ENCODE data around the gene GPR156. TPM values are rescaled to one million over a fixed set of nuclear protein-coding genes. Genes with fewer than 3 reads are reported as not detected.

GPR156 gene
- total and polyA plus RNA-seq, 5 donors from 2014 or later = 0.42 TPM; not detected in 4

GRCh38 chr3:120174811-120175539 is 110.0 kb downstream of the GPR156 start:
- Mint-ChIP-seq H3K9me3 (peaks cover 0 to 4% (median 0%) of the 10 kb centered on the region in 7 donors), H3K36me3 (no peaks in the 10 kb centered on the region), H3K27me3 (peaks cover 24% of the 10 kb centered on the region), H3K4me3 (no peak overlapping the region), H3K27ac (no peak overlapping the region), H3K4me1 (no peaks in the 10 kb centered on the region)
- Histone ChIP-seq H3K36me3 (ENCODE audit: control insufficient read depth, insufficient read depth, low read length) (no peaks in the 10 kb centered on the region), H3K27me3 (ENCODE audit: control insufficient read depth, insufficient read depth, low read length) (no peaks in the 10 kb centered on the region), H3K27ac (ENCODE audit: insufficient read depth, low read length, poor library complexity, severe bottlenecking) (no peak overlapping the region), H3K4me3 (ENCODE audit: low read depth, low read length) (no peak overlapping the region), H3K4me1 (ENCODE audit: control insufficient read depth, insufficient read depth, low read length, poor library complexity, severe bottlenecking) (no peaks in the 10 kb centered on the region), H3K9me3 (ENCODE audit: control insufficient read depth in 2 of 2, low read length in 2 of 2) (no peaks in the 10 kb centered on the region)
- DNase-seq (no peak), ATAC-seq (ENCODE audit: low read depth in 2 of 2) (no peak)

- no peak overlapping the region for H3K4me3 Mint-ChIP-seq
- H3K9me3 ChIP-seq (ENCODE audit: control insufficient read depth in 2 of 2, low read length in 2 of 2) = no peaks in the 10 kb centered on the region
- H3K36me3 Mint-ChIP-seq = no peaks in the 10 kb centered on the region
- H3K27ac Mint-ChIP-seq = no peak overlapping the region
- no peaks in the 10 kb centered on the region for H3K4me1 Mint-ChIP-seq
- H3K27ac ChIP-seq (ENCODE audit: insufficient read depth, low read length, poor library complexity, severe bottlenecking) = no peak overlapping the region
- no peak for DNase-seq
- H3K36me3 ChIP-seq (ENCODE audit: control insufficient read depth, insufficient read depth, low read length) = no peaks in the 10 kb centered on the region
- H3K27me3 Mint-ChIP-seq = peaks cover 14% of the 10 kb centered on the region
- no peak for ATAC-seq (ENCODE audit: low read depth in 2 of 2)
- no peaks in the 10 kb centered on the region for H3K4me1 ChIP-seq (ENCODE audit: control insufficient read depth, insufficient read depth, low read length, poor library complexity, severe bottlenecking)
- H3K4me3 ChIP-seq (ENCODE audit: low read depth, low read length) = no peak overlapping the region
- peaks cover 0 to 4% (median 0%) of the 10 kb centered on the region in 7 donors for H3K9me3 Mint-ChIP-seq
- no peaks in the 10 kb centered on the region for H3K27me3 ChIP-seq (ENCODE audit: control insufficient read depth, insufficient read depth, low read length)
These were observed 111.9 kb downstream of the GPR156 start for GRCh38 chr3:120173056-120173675.

GRCh38 chr3:120172070-120172469 is 113.0 kb downstream of the GPR156 start:
- Histone ChIP-seq H3K27ac (ENCODE audit: insufficient read depth, low read length, poor library complexity, severe bottlenecking) (no peak overlapping the region), H3K27me3 (ENCODE audit: control insufficient read depth, insufficient read depth, low read length) (no peaks in the 10 kb centered on the region), H3K4me1 (ENCODE audit: control insufficient read depth, insufficient read depth, low read length, poor library complexity, severe bottlenecking) (no peaks in the 10 kb centered on the region), H3K36me3 (ENCODE audit: control insufficient read depth, insufficient read depth, low read length) (no peaks in the 10 kb centered on the region), H3K9me3 (ENCODE audit: control insufficient read depth in 2 of 2, low read length in 2 of 2) (no peaks in the 10 kb centered on the region), H3K4me3 (ENCODE audit: low read depth, low read length) (no peak overlapping the region)
- H3K9me3 Mint-ChIP-seq = peaks cover 0 to 2% (median 0%) of the 10 kb centered on the region in 7 donors
- no peak overlapping the region for H3K4me3 Mint-ChIP-seq
- no peak for DNase-seq
- no peaks in the 10 kb centered on the region for H3K4me1 Mint-ChIP-seq
- no peak overlapping the region for H3K27ac Mint-ChIP-seq
- H3K27me3 Mint-ChIP-seq = peaks cover 9% of the 10 kb centered on the region
- no peaks in the 10 kb centered on the region for H3K36me3 Mint-ChIP-seq
- no peak for ATAC-seq (ENCODE audit: low read depth in 2 of 2)

- no peak overlapping the region for H3K4me3 ChIP-seq (ENCODE audit: low read depth, low read length)
- Mint-ChIP-seq H3K9me3 (peaks cover 0 to 2% (median 0%) of the 10 kb centered on the region in 7 donors), H3K27ac (no peak overlapping the region), H3K27me3 (peaks cover 9% of the 10 kb centered on the region), H3K4me1 (no peaks in the 10 kb centered on the region), H3K36me3 (no peaks in the 10 kb centered on the region), H3K4me3 (no peak overlapping the region)
- no peaks in the 10 kb centered on the region for H3K9me3 ChIP-seq (ENCODE audit: control insufficient read depth in 2 of 2, low read length in 2 of 2)
- no peak for ATAC-seq (ENCODE audit: low read depth in 2 of 2)
- H3K4me1 ChIP-seq (ENCODE audit: control insufficient read depth, insufficient read depth, low read length, poor library complexity, severe bottlenecking) = no peaks in the 10 kb centered on the region
- no peak for DNase-seq
- no peaks in the 10 kb centered on the region for H3K27me3 ChIP-seq (ENCODE audit: control insufficient read depth, insufficient read depth, low read length)
- H3K36me3 ChIP-seq (ENCODE audit: control insufficient read depth, insufficient read depth, low read length) = no peaks in the 10 kb centered on the region
- H3K27ac ChIP-seq (ENCODE audit: insufficient read depth, low read length, poor library complexity, severe bottlenecking) = no peak overlapping the region
These were observed 113.7 kb downstream of the GPR156 start for GRCh38 chr3:120171134-120171873.

- DNase-seq (no peak), ATAC-seq (ENCODE audit: low read depth in 2 of 2) (no peak)
- H3K27ac ChIP-seq (ENCODE audit: insufficient read depth, low read length, poor library complexity, severe bottlenecking) = no peak overlapping the region
- no peaks in the 10 kb centered on the region for H3K9me3 ChIP-seq (ENCODE audit: control insufficient read depth in 2 of 2, low read length in 2 of 2)
- peaks cover 9% of the 10 kb centered on the region for H3K27me3 Mint-ChIP-seq
- no peak overlapping the region for H3K27ac Mint-ChIP-seq
- H3K36me3 Mint-ChIP-seq = no peaks in the 10 kb centered on the region
- H3K4me3 ChIP-seq (ENCODE audit: low read depth, low read length) = no peak overlapping the region
- H3K27me3 ChIP-seq (ENCODE audit: control insufficient read depth, insufficient read depth, low read length) = no peaks in the 10 kb centered on the region
- no peaks in the 10 kb centered on the region for H3K4me1 ChIP-seq (ENCODE audit: control insufficient read depth, insufficient read depth, low read length, poor library complexity, severe bottlenecking)
- no peaks in the 10 kb centered on the region for H3K36me3 ChIP-seq (ENCODE audit: control insufficient read depth, insufficient read depth, low read length)
- H3K9me3 Mint-ChIP-seq = peaks cover 0 to 2% (median 0%) of the 10 kb centered on the region in 7 donors
- no peaks in the 10 kb centered on the region for H3K4me1 Mint-ChIP-seq
- no peak overlapping the region for H3K4me3 Mint-ChIP-seq
These were observed 114.8 kb downstream of the GPR156 start for GRCh38 chr3:120170223-120170622.

GRCh38 chr3:120169407-120169806 is 115.6 kb downstream of the GPR156 start:
- no peak overlapping the region for H3K27ac Mint-ChIP-seq
- Histone ChIP-seq H3K4me1 (ENCODE audit: control insufficient read depth, insufficient read depth, low read length, poor library complexity, severe bottlenecking) (no peaks in the 10 kb centered on the region), H3K36me3 (ENCODE audit: control insufficient read depth, insufficient read depth, low read length) (no peaks in the 10 kb centered on the region), H3K9me3 (ENCODE audit: control insufficient read depth in 2 of 2, low read length in 2 of 2) (no peaks in the 10 kb centered on the region), H3K27ac (ENCODE audit: insufficient read depth, low read length, poor library complexity, severe bottlenecking) (no peak overlapping the region), H3K27me3 (ENCODE audit: control insufficient read depth, insufficient read depth, low read length) (no peaks in the 10 kb centered on the region), H3K4me3 (ENCODE audit: low read depth, low read length) (no peak overlapping the region)
- peaks cover 0 to 2% (median 0%) of the 10 kb centered on the region in 7 donors for H3K9me3 Mint-ChIP-seq
- H3K27me3 Mint-ChIP-seq = peaks cover 9% of the 10 kb centered on the region
- DNase-seq (no peak), ATAC-seq (ENCODE audit: low read depth in 2 of 2) (no peak)
- no peaks in the 10 kb centered on the region for H3K4me1 Mint-ChIP-seq
- H3K4me3 Mint-ChIP-seq = no peak overlapping the region
- no peaks in the 10 kb centered on the region for H3K36me3 Mint-ChIP-seq

GRCh38 chr3:120168611-120169010 is 116.4 kb downstream of the GPR156 start:
- H3K9me3 Mint-ChIP-seq = peaks cover 0 to 2% (median 0%) of the 10 kb centered on the region in 7 donors
- ATAC-seq (ENCODE audit: low read depth in 2 of 2) (no peak), DNase-seq (no peak)
- H3K27me3 Mint-ChIP-seq = peaks cover 16% of the 10 kb centered on the region
- H3K4me3 Mint-ChIP-seq = no peak overlapping the region
- H3K36me3 ChIP-seq (ENCODE audit: control insufficient read depth, insufficient read depth, low read length) = no peaks in the 10 kb centered on the region
- no peaks in the 10 kb centered on the region for H3K4me1 ChIP-seq (ENCODE audit: control insufficient read depth, insufficient read depth, low read length, poor library complexity, severe bottlenecking)
- H3K36me3 Mint-ChIP-seq = no peaks in the 10 kb centered on the region
- no peaks in the 10 kb centered on the region for H3K9me3 ChIP-seq (ENCODE audit: control insufficient read depth in 2 of 2, low read length in 2 of 2)
- no peaks in the 10 kb centered on the region for H3K4me1 Mint-ChIP-seq
- no peak overlapping the region for H3K4me3 ChIP-seq (ENCODE audit: low read depth, low read length)
- H3K27me3 ChIP-seq (ENCODE audit: control insufficient read depth, insufficient read depth, low read length) = no peaks in the 10 kb centered on the region
- no peak overlapping the region for H3K27ac ChIP-seq (ENCODE audit: insufficient read depth, low read length, poor library complexity, severe bottlenecking)
- no peak overlapping the region for H3K27ac Mint-ChIP-seq

Data from CD4-positive, CD25-positive, alpha-beta regulatory T cell (primary cell).